Astrocyte (in vitro differentiated cells and primary cell): Measurements from ENCODE around the gene ZYG11B. TPM values are rescaled to one million over a fixed set of nuclear protein-coding genes. Genes with fewer than 3 reads are reported as not detected.

Source experiments
- DNase-seq: peaks from one replicate; pipeline ENCODE4 v3.0.0-alpha.2; 2010; ENCODE audit warnings: low read depth
- FAIRE-seq: peaks from 2 replicates; lab custom pipeline; 2011; peaks lifted over from hg19 to GRCh38; lab: Jason Lieb, UNC
- H2AFZ ChIP-seq: 2 replicates; pipeline ENCODE4 v1.6.0; 2012; ENCODE audit warnings: low read depth, low read length, inconsistent platforms
- H3K27ac ChIP-seq: 2 replicates; pipeline ENCODE4 v1.5.1; 2011; ENCODE audit warnings: low read depth, low read length, inconsistent platforms
- H3K27me3 ChIP-seq: 2 replicates; pipeline ENCODE4 v1.6.0; 2011; ENCODE audit warnings: low read length, inconsistent platforms; ENCODE audit not compliant: insufficient read depth
- H3K36me3 ChIP-seq: 2 replicates; pipeline ENCODE4 v1.5.1; 2011; ENCODE audit warnings: low read length, inconsistent platforms; ENCODE audit not compliant: insufficient read depth
- H3K4me1 ChIP-seq: 2 replicates; pipeline ENCODE4 v1.5.1; 2011; ENCODE audit warnings: low read length, inconsistent platforms; ENCODE audit not compliant: insufficient read depth
- H3K4me2 ChIP-seq: 2 replicates; pipeline ENCODE4 v1.6.0; 2012; ENCODE audit warnings: low read length, inconsistent platforms
- H3K4me3 ChIP-seq: 2 replicates; pipeline ENCODE4 v1.5.1; 2011; ENCODE audit warnings: low read depth, mild to moderate bottlenecking, low read length, inconsistent platforms; ENCODE audit not compliant: insufficient read depth
- H3K79me2 ChIP-seq: 2 replicates; pipeline ENCODE4 v1.6.0; 2012; ENCODE audit warnings: mild to moderate bottlenecking, low read length, inconsistent platforms; ENCODE audit not compliant: insufficient read depth
- H3K9ac ChIP-seq: 2 replicates; pipeline ENCODE4 v1.6.0; 2012; ENCODE audit warnings: mild to moderate bottlenecking, low read length, inconsistent platforms
- H3K9me3 ChIP-seq: 2 replicates; pipeline ENCODE4 v1.5.1; 2012; ENCODE audit warnings: low read depth, mild to moderate bottlenecking, low read length, inconsistent platforms; ENCODE audit not compliant: insufficient read depth
- H4K20me1 ChIP-seq: 2 replicates; pipeline ENCODE4 v1.6.0; 2012; ENCODE audit warnings: low read length, inconsistent platforms; ENCODE audit not compliant: insufficient read depth
- H3K27ac Mint-ChIP-seq: one replicate; pipeline ENCODE4 v1.8.0; 2021; ENCODE audit warnings: mild to moderate bottlenecking, mixed read lengths; ENCODE audit not compliant: unreplicated experiment
- H3K27me3 Mint-ChIP-seq: one replicate; pipeline ENCODE4 v1.8.0; 2021; ENCODE audit warnings: low read depth, mixed read lengths; ENCODE audit not compliant: unreplicated experiment
- H3K36me3 Mint-ChIP-seq: one replicate; pipeline ENCODE4 v1.8.0; 2021; ENCODE audit warnings: low read depth, mixed read lengths; ENCODE audit not compliant: unreplicated experiment
- H3K4me1 Mint-ChIP-seq: one replicate; pipeline ENCODE4 v1.8.0; 2021; ENCODE audit warnings: low read depth, mixed read lengths; ENCODE audit not compliant: unreplicated experiment
- H3K4me3 Mint-ChIP-seq: one replicate; pipeline ENCODE4 v1.8.0; 2021; ENCODE audit warnings: mild to moderate bottlenecking, moderate library complexity, mixed read lengths; ENCODE audit not compliant: unreplicated experiment
- H3K9me3 Mint-ChIP-seq: one replicate; pipeline ENCODE4 v1.8.0; 2021; ENCODE audit warnings: mild to moderate bottlenecking, mixed read lengths; ENCODE audit not compliant: unreplicated experiment
- CTCF ChIP-seq: IDR thresholded peaks from 2 replicates; pipeline ENCODE4 v1.5.1; 2011; ENCODE audit warnings: low read depth, mild to moderate bottlenecking, inconsistent platforms, low read length, moderate library complexity; ENCODE audit not compliant: insufficient read depth
- EZH2 ChIP-seq: IDR thresholded peaks from 2 replicates; pipeline ENCODE4 v1.6.1; 2012; ENCODE audit warnings: mild to moderate bottlenecking, low read length, inconsistent platforms; ENCODE audit not compliant: insufficient read depth
- total RNA-seq: library from RNA; stranded (reverse); gene quantifications from 2 replicates; pipeline ENCODE4 v1.2.1, GENCODE V29; 2021

ZYG11B gene
- total RNA-seq, 1 donor from 2014 or later, result 22.1 TPM

DNA sequence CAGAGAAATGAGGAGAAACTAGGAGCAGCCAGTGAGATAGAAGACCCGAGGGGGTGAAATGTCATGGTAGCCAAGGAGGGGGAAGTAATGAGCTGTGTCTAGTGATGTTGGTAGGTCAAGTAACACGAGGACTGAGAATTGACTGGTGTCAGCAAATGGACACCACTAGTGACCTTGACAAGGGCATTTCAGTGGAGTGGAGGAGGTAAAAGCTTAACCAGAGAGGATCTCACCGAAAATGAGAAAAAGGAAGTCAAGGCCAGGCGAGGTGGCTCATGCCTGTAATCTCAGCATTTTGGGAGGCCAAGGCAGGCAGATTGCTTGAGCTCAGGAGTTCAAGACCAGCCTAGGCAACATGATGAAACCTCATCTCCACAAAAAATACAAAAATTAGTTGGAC is 3.0 kb upstream of the ZYG11B start:
- Histone ChIP-seq H3K4me3 (no peak overlapping the region), H3K27me3 (no peaks in the 10 kb centered on the region), H3K9me3 (no peaks in the 10 kb centered on the region), H3K4me2 (no peak overlapping the region), H3K36me3 (no peaks in the 10 kb centered on the region), H4K20me1 (peaks cover 15% of the 10 kb centered on the region), H3K9ac (no peak overlapping the region), H3K79me2 (peaks cover 18% of the 10 kb centered on the region), H3K4me1 (peaks cover 7% of the 10 kb centered on the region), H2AFZ (no peak overlapping the region), H3K27ac (no peak overlapping the region)
- FAIRE-seq (no peak), DNase-seq (no peak)
- Mint-ChIP-seq H3K4me3 (no peak overlapping the region), H3K27ac (no peak overlapping the region), H3K9me3 (no peaks in the 10 kb centered on the region), H3K4me1 (peaks cover 4% of the 10 kb centered on the region), H3K36me3 (peaks cover 2% of the 10 kb centered on the region), H3K27me3 (no peaks in the 10 kb centered on the region)
- TF ChIP-seq CTCF (no peak), EZH2 (no peak)

DNA sequence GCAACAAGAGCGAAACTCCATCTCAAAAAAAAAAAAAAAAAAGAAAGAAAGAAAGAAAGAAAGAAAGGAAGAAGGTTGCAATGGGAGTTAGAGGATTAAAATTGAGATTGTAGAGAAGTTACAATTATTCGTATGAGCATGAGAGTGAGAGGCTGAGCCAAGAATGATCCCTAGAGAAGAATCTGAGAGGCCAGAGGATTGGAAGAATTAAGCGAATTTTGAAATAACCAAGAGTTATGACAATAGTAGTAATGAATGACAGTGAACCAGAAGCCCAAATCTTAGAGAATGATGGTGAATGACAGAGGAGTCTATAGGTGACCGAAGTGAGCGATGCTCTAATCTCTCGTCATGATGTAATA is 369 bp upstream of the ZYG11B start:
- Histone ChIP-seq H3K79me2 (peaks cover 44% of the 10 kb centered on the region), H3K36me3 (no peaks in the 10 kb centered on the region), H3K4me2 (peak overlapping the region; percentile 82), H3K9me3 (no peaks in the 10 kb centered on the region), H3K27ac (no peak overlapping the region), H4K20me1 (peaks cover 39% of the 10 kb centered on the region), H3K4me3 (peak overlapping the region; percentile 43), H2AFZ (peak overlapping the region; percentile 84), H3K4me1 (peaks cover 7% of the 10 kb centered on the region), H3K9ac (peak overlapping the region; percentile 47), H3K27me3 (no peaks in the 10 kb centered on the region)
- no peaks in the 10 kb centered on the region for H3K9me3 Mint-ChIP-seq
- no peak overlapping the region for H3K27ac Mint-ChIP-seq
- FAIRE-seq, result no peak
- peaks cover 3% of the 10 kb centered on the region for H3K36me3 Mint-ChIP-seq
- no peak for TF ChIP-seq CTCF
- no peak for TF ChIP-seq EZH2
- peaks cover 9% of the 10 kb centered on the region for H3K4me1 Mint-ChIP-seq
- H3K4me3 Mint-ChIP-seq, result peak overlapping the region; percentile 74
- H3K27me3 Mint-ChIP-seq, result no peaks in the 10 kb centered on the region
- DNase-seq, result no peak

DNA sequence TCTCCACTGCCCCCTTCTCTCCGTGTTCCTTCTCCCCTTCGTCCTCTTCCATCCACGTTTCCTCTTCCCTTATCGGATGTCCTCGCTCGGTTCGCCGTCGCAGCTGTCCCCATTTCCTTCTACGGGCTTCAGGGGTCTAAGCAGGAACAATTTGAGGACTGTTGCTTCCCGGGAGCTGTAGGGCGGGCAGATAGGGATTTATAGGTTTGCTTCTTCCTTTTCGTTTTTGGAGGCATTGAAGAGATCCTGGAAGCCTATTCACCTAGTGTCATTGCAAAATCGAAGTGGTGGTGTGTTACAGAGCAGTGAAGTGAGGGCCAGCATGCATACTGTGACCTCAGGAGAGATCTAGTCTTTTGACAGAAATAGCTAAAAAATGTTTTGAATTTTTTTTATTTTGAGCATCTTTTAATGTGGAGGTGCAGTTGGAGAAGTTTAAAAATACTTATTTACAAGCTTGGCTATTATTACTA is 897 bp downstream of the ZYG11B start:
- H3K9me3 ChIP-seq, result no peaks in the 10 kb centered on the region
- no peaks in the 10 kb centered on the region for H3K27me3 Mint-ChIP-seq
- TF ChIP-seq EZH2, result no peak
- no peak for TF ChIP-seq CTCF
- peaks cover 41% of the 10 kb centered on the region for H4K20me1 ChIP-seq
- no peaks in the 10 kb centered on the region for H3K9me3 Mint-ChIP-seq
- H2AFZ ChIP-seq, result peak overlapping the region; percentile 81
- peak overlapping the region; percentile 94 for H3K9ac ChIP-seq
- H3K4me1 ChIP-seq, result peaks cover 7% of the 10 kb centered on the region
- H3K36me3 Mint-ChIP-seq, result peaks cover 3% of the 10 kb centered on the region
- no peaks in the 10 kb centered on the region for H3K27me3 ChIP-seq
- peak overlapping the region; percentile 100 for H3K4me2 ChIP-seq
- no peaks in the 10 kb centered on the region for H3K36me3 ChIP-seq
- peak overlapping the region; percentile 89 for H3K4me3 ChIP-seq
- FAIRE-seq (no peak), DNase-seq (no peak)
- peaks cover 9% of the 10 kb centered on the region for H3K4me1 Mint-ChIP-seq
- peaks cover 57% of the 10 kb centered on the region for H3K79me2 ChIP-seq
- H3K4me3 Mint-ChIP-seq, result peak overlapping the region; percentile 91
- peak overlapping the region; percentile 39 for H3K27ac ChIP-seq
- H3K27ac Mint-ChIP-seq, result peak overlapping the region; percentile 93
